Fibroblast of lung (primary cell): ENCODE measurements around the gene WDTC1. TPM values are rescaled to one million over a fixed set of nuclear protein-coding genes. Genes with fewer than 3 reads are reported as not detected.
A peak's percentile ranks its signal among the peaks of the same experiment; 100 is the strongest.
"Not testable (repeated sequence)": the region's sequence is repeated elsewhere in the genome, so short reads cannot be mapped to it uniquely, and the experiment has no call there.

Experiments
- DNase-seq, 2 donors: peaks; one replicate each; pipeline versions ENCODE4 v3.0.0 to v3.0.0-alpha.2; 2010; ENCODE audit warnings: low read depth in 2 of 2
- H2AFZ ChIP-seq: 2 replicates; pipeline ENCODE4 v1.5.1; 2012; ENCODE audit warnings: low read length, control low read depth, inconsistent platforms
- H3K27ac ChIP-seq: 2 replicates; pipeline ENCODE4 v1.5.1; 2011; ENCODE audit warnings: low read length, control low read depth; ENCODE audit not compliant: insufficient read depth
- H3K27me3 ChIP-seq: 2 replicates; pipeline ENCODE4 v1.5.1; 2011; ENCODE audit warnings: mild to moderate bottlenecking, low read length; ENCODE audit not compliant: control insufficient read depth, insufficient read depth
- H3K36me3 ChIP-seq: 2 replicates; pipeline ENCODE4 v1.5.1; 2011; ENCODE audit warnings: low read length; ENCODE audit not compliant: control insufficient read depth, insufficient read depth
- H3K4me1 ChIP-seq: 2 replicates; pipeline ENCODE4 v1.5.1; 2011; ENCODE audit warnings: low read length; ENCODE audit not compliant: control insufficient read depth, insufficient read depth; ENCODE audit errors: extremely low read depth
- H3K4me2 ChIP-seq: 2 replicates; pipeline ENCODE4 v1.5.1; 2011; ENCODE audit warnings: low read length, control low read depth; ENCODE audit not compliant: insufficient read depth; ENCODE audit errors: extremely low read depth
- H3K4me3 ChIP-seq, 4 experiments: fragments of 200-600 bp in 1 of 4; sonication (generic) in 1 of 4; replicated peaks in 1 of 4; 2 replicates each; pipeline ENCODE4 v1.5.1; 2011 to 2016; ENCODE audit warnings: low read length in 4 of 4, low read depth in 3 of 4, mild to moderate bottlenecking in 3 of 4, control low read depth in 2 of 4, inconsistent platforms in 1 of 4, mixed read lengths in 1 of 4; ENCODE audit not compliant: insufficient read depth in 1 of 4; ENCODE audit errors: control extremely low read depth in 1 of 4
- H3K79me2 ChIP-seq: 2 replicates; pipeline ENCODE4 v1.5.1; 2012; ENCODE audit warnings: mild to moderate bottlenecking, low read length, inconsistent platforms; ENCODE audit not compliant: control insufficient read depth, insufficient read depth
- H3K9ac ChIP-seq: 2 replicates; pipeline ENCODE4 v1.5.1; 2011; ENCODE audit warnings: mild to moderate bottlenecking, low read length, control low read depth; ENCODE audit not compliant: insufficient read depth
- H3K9me3 ChIP-seq: 2 replicates; pipeline ENCODE4 v1.5.1; 2012; ENCODE audit warnings: low read depth, low read length; ENCODE audit not compliant: control insufficient read depth, insufficient read depth
- H4K20me1 ChIP-seq: 2 replicates; pipeline ENCODE4 v1.5.1; 2011; ENCODE audit warnings: low read length; ENCODE audit not compliant: control insufficient read depth, insufficient read depth; ENCODE audit errors: extremely low read depth
- CTCF ChIP-seq, 2 donors: IDR thresholded peaks in 1 of 2; conservative IDR thresholded peaks in 1 of 2; 1 replicate in 1 of 2; 2 replicates in 1 of 2; pipeline ENCODE4 v1.5.1; 2011 to 2012; ENCODE audit warnings: low read length in 2 of 2, control low read depth in 1 of 2, inconsistent platforms in 1 of 2, low read depth in 1 of 2, mild to moderate bottlenecking in 1 of 2
- EZH2 ChIP-seq: IDR thresholded peaks from 2 replicates; pipeline ENCODE4 v1.5.1; 2012; ENCODE audit warnings: low read length, control low read depth, mild to moderate bottlenecking; ENCODE audit errors: missing control alignments
- polyA plus RNA-seq, 2 donors: library from polyadenylated mRNA; depleted of rRNA in 1 of 2; stranded (reverse) in 1 of 2; unstranded in 1 of 2; fragments of >200 nt; gene quantifications; 2 replicates each; pipeline ENCODE4 v1.2.1, GENCODE V29; 2011 to 2012; ENCODE audit warnings: missing spikeins in 1 of 2
- total RNA-seq: library from RNA; depleted of rRNA; stranded (reverse); fragments of >200 nt; gene quantifications from 2 replicates; pipeline ENCODE4 v1.2.1, GENCODE V29; 2014

WDTC1 gene
- total and polyA plus RNA-seq, 2 donors (not counting 1 experiment from before 2014, with no cell fraction given): 10.7 to 23.3 TPM

DNA sequence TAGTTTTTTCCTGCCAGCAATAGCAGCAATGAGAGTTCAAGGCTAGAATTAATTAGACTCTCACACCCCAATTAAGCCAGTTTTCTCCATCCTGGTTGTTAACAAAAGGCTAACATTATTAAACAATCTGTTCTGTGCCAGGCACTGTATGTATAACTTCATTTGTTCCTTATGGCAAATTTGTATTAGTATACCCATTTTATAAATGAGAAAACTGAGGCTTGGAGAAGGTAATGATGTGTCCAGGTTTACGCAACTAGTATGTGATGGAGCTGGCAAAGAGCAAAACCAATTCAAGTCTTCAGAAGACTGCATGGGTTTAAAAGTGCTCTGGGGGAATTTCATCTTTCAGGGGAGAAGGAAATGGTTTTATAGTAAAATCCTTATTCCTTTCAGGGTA lies 41.2 kb upstream of the WDTC1 start:
- H2AFZ ChIP-seq: no peak overlapping the region
- no peaks in the 10 kb centered on the region for H3K9me3 ChIP-seq
- no peak overlapping the region for H3K4me2 ChIP-seq
- DNase-seq: no peak
- H3K4me1 ChIP-seq: peaks cover 7% of the 10 kb centered on the region
- H3K79me2 ChIP-seq: no peaks in the 10 kb centered on the region
- TF ChIP-seq EZH2: no peak
- no peak for TF ChIP-seq CTCF (conservative IDR thresholded peaks at IDR 0.05 in 1 of 2, IDR thresholded peaks at IDR 0.05 in 1 of 2; ENCODE audit: low read depth in 1 of 2, low read length in 2 of 2)
- no peak overlapping the region for H3K4me3 ChIP-seq
- no peaks in the 10 kb centered on the region for H3K36me3 ChIP-seq
- no peak overlapping the region for H3K27ac ChIP-seq
- no peak overlapping the region for H3K9ac ChIP-seq
- H4K20me1 ChIP-seq: no peaks in the 10 kb centered on the region
- no peaks in the 10 kb centered on the region for H3K27me3 ChIP-seq

- no peak overlapping the region for H3K9ac ChIP-seq
- H3K4me1 ChIP-seq: no peaks in the 10 kb centered on the region
- no peaks in the 10 kb centered on the region for H3K27me3 ChIP-seq
- H3K36me3 ChIP-seq: no peaks in the 10 kb centered on the region
- no peaks in the 10 kb centered on the region for H3K9me3 ChIP-seq
- no peaks in the 10 kb centered on the region for H3K79me2 ChIP-seq
- no peak overlapping the region for H3K4me2 ChIP-seq
- DNase-seq: no peak
- TF ChIP-seq CTCF (conservative IDR thresholded peaks at IDR 0.05 in 1 of 2, IDR thresholded peaks at IDR 0.05 in 1 of 2; ENCODE audit: low read depth in 1 of 2, low read length in 2 of 2): no peak
- no peak overlapping the region for H3K27ac ChIP-seq
- H3K4me3 ChIP-seq: no peak overlapping the region
- H2AFZ ChIP-seq: no peak overlapping the region
- H4K20me1 ChIP-seq: no peaks in the 10 kb centered on the region
Measured at GRCh38 chr1:27201295-27201694, 33.1 kb upstream of the WDTC1 start.

DNA sequence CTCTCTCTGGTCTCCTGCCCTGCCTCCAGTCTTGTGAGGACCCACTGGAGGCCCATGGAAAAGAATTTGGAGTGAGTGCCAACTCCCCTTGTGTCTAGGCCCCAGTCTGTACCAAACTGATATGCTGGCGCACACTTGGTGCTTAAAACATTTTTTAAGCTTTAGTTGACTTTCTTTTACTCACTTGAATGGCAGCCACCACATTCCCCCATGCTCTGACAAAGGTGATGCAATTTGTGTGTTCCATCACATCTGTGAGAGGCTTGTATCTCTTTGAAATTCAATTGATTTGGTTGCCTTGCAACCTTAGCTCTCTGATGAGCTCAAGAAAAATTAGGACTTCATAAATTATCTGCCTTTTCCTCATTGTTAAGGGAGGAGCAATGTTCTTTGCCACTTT lies 30.5 kb upstream of the WDTC1 start:
- DNase-seq: peak in 1 of 2 donors; percentile 15
- H3K4me3 ChIP-seq: no peak overlapping the region
- no peak overlapping the region for H3K4me2 ChIP-seq
- H4K20me1 ChIP-seq: no peaks in the 10 kb centered on the region
- no peaks in the 10 kb centered on the region for H3K36me3 ChIP-seq
- no peaks in the 10 kb centered on the region for H3K4me1 ChIP-seq
- TF ChIP-seq EZH2 (no peak), CTCF (conservative IDR thresholded peaks at IDR 0.05 in 1 of 2, IDR thresholded peaks at IDR 0.05 in 1 of 2; ENCODE audit: low read depth in 1 of 2, low read length in 2 of 2) (no peak)
- no peak overlapping the region for H3K27ac ChIP-seq
- no peak overlapping the region for H2AFZ ChIP-seq
- no peak overlapping the region for H3K9ac ChIP-seq
- no peaks in the 10 kb centered on the region for H3K9me3 ChIP-seq
- no peaks in the 10 kb centered on the region for H3K27me3 ChIP-seq
- no peaks in the 10 kb centered on the region for H3K79me2 ChIP-seq

DNA sequence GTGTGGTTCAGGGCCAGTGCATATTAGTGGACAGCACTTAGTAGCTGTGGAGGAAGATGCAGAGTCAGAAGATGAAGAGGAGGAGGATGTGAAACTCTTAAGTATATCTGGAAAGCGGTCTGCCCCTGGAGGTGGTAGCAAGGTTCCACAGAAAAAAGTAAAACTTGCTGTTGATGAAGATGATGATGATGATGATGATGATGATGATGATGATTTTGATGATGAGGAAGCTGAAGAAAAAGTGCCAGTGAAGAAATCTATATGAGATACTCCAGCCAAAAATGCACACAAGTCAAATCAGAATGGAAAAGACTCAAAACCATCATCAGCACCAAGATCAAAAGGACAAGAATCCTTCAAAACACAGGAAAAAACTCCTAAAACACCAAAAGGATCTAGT lies 27.2 kb upstream of the WDTC1 start:
- H3K27me3 ChIP-seq, H4K20me1 ChIP-seq, H3K4me1 ChIP-seq, H3K4me2 ChIP-seq, H3K9me3 ChIP-seq, H3K4me3 ChIP-seq, DNase-seq, H3K27ac ChIP-seq, H3K79me2 ChIP-seq, H3K36me3 ChIP-seq, H3K9ac ChIP-seq, H2AFZ ChIP-seq: not testable (repeated sequence)

DNA sequence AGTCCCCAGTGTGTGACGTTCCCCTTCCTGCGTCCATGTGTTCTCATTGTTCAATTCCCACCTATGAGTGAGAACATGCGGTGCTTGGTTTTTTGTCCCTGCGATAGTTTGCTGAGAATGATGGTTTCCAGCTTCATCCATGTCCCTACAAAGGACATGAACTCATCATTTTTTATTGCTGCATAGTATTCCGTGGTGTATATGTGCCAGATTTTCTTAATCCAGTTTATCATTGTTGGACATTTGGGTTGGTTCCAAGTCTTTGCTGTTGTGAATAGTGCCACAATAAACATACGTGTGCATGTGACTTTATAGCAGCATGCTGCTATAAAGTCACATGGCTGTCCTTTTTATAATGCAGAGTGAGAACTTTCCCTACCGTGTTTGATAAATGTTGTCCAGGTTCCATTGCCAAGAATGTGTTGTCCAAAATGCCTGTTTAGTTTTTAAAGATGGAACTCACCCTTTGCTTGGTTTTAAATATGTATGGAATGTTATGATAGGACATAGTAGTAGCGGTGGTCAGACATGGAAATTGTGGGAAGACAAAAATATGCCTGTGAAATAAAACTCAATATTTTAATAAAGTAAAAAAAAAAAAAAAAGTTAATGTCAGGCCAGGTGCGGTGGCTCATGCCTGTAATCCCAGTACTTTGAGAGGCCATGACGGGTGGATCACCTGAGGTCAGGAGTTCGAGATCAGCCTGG lies 26.1 kb upstream of the WDTC1 start:
- H3K4me1 ChIP-seq, H3K4me3 ChIP-seq, H3K9me3 ChIP-seq, H3K36me3 ChIP-seq, H2AFZ ChIP-seq, H3K9ac ChIP-seq, H3K79me2 ChIP-seq, H3K27ac ChIP-seq, H3K27me3 ChIP-seq, H3K4me2 ChIP-seq, H4K20me1 ChIP-seq: not testable (repeated sequence)
- DNase-seq: peak in 1 of 2 donors; percentile 29
